AG10803 (cell line): ENCODE measurements around the gene ARHGAP42.

Source experiments
- DNase-seq: peaks from one replicate; pipeline ENCODE4 v3.0.0; 2010; ENCODE audit warnings: low read depth
- H3K4me3 ChIP-seq: 2 replicates; pipeline ENCODE4 v1.5.1; 2011; ENCODE audit warnings: mild to moderate bottlenecking, low read length, control low read depth
- TF ChIP-seq, protein P1 (sequence below): conservative IDR thresholded peaks from 2 replicates; pipeline ENCODE4 v1.5.1; 2011; ENCODE audit warnings: mild to moderate bottlenecking, low read length, control low read depth, inconsistent platforms

The ARHGAP42 gene

DNA sequence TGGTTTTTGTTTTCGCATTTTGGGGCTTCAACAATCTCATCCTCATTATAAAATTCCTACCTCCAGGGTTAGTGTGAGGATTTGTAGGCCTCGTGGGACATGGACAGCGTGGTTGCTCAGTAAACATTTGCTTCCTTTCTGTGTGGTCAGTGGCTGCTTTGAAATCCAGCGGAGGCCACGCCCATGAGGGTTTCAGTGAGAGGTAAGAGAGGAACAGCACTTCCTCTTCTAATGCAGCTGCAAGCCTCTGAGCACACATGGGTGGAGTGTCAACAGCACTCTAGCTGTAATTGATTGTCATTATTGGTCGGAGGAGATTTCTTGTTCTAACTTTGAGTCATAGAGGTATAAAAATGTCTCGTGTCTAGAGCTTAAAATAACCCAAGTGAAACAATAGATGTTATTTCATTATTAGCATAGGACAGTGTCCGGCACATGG lies 6.0 kb upstream of the ARHGAP42 start:
- DNase-seq, result peak; percentile 52
- H3K4me3 ChIP-seq, result no peak overlapping the region
- TF ChIP-seq, protein P1, sequence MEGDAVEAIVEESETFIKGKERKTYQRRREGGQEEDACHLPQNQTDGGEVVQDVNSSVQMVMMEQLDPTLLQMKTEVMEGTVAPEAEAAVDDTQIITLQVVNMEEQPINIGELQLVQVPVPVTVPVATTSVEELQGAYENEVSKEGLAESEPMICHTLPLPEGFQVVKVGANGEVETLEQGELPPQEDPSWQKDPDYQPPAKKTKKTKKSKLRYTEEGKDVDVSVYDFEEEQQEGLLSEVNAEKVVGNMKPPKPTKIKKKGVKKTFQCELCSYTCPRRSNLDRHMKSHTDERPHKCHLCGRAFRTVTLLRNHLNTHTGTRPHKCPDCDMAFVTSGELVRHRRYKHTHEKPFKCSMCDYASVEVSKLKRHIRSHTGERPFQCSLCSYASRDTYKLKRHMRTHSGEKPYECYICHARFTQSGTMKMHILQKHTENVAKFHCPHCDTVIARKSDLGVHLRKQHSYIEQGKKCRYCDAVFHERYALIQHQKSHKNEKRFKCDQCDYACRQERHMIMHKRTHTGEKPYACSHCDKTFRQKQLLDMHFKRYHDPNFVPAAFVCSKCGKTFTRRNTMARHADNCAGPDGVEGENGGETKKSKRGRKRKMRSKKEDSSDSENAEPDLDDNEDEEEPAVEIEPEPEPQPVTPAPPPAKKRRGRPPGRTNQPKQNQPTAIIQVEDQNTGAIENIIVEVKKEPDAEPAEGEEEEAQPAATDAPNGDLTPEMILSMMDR, result no peak

DNA sequence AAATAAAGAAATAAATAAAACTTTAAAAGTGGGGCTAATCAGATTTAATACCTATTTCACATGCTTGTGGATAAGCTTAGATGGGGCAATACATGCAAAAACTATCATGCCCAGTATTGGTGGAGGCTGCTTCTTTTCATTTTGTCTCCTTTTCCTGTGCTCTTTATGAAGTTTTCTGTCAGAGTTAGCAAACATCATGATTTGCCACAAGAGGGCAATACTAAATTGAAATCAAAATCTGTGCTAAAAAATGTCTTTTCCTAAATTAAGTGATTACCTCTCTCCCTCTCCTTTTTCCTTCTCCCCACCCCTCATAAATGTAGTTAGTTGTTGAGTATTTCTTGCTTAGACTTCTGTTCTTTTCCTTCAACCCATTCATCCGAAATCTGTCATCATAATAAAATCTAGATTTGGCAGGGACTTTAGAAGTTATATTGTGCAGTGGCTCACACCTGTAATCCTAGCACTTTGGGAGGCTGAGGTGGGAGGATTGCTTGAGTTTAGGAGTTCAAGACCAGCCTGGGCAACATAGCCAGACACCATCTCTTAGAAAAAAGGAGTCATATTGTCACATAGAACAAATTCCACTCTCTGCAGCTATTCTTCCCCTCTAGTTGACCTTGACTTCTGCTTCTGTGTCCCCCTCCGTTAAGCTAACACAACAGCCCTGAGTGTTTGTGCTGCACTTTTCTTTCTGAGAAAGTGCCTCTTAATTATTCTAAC lies 4.7 kb upstream of the ARHGAP42 start:
- TF ChIP-seq, protein P1, result peak; percentile 70
- peak; percentile 41 for DNase-seq
- no peak overlapping the region for H3K4me3 ChIP-seq

DNA sequence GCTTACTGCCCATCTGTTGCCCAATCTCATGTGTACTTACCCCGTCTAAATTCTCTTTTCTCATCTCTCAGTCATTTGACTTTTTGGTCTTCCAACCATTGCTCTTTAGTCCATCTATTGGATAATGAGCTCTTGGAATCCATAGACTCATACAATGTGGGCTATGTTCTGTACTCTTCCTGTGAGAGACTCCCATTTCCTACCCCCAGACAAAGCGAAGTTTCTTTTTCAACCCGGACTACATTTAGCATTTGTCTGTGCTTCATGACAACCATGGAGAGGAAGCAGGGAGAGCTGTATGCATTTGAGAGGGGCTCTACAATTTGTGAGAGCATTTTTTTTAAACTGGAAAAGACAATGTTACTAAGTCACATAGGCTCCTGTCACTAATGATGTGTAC lies 4.0 kb upstream of the ARHGAP42 start:
- H3K4me3 ChIP-seq, result no peak overlapping the region
- no peak for DNase-seq
- TF ChIP-seq, protein P1, result no peak

DNA sequence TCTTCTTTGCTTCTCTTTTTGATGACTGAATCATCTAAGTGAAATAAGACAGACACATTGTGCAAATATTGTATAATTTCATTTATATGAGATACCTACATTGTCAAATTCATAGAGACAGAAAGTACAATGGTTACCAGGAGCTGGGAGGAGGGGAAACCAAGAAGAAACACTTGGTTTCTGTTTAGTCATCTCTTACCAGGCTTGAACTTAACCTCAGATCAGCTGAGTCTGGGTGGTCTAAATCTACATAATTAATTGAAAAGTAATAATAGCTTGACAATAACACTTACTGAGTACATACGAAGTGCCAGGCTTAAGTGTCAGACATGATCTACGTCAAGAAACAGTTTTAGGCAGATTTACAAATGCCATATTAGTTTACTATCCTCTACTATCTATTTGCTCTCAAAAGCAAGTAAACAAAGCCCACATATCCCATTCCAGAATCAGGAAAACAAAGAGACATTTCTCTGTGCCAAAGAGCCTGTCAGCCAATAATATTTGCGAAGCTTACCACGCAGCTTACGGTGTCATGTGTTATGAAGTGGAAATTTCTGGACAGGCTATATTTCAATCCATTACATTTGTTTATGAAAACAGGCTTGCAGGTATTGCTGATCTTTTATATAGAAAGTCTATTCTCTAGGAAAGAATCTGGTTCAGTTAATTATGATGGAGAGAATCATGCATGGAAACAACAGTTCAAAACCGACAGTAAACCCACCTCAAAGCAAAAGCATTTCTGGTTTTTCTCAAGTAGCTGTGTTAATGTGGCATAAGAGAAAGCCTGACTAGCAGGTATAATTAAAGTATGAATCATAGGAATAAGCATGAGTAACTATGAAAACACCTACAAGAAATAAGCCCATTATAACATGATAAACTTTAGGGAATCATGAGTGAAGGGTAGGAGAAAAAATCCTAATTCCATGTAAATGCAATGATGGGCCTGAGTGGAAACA lies 2.7 kb upstream of the ARHGAP42 start:
- no peak for DNase-seq
- TF ChIP-seq, protein P1, result no peak
- no peak overlapping the region for H3K4me3 ChIP-seq

DNA sequence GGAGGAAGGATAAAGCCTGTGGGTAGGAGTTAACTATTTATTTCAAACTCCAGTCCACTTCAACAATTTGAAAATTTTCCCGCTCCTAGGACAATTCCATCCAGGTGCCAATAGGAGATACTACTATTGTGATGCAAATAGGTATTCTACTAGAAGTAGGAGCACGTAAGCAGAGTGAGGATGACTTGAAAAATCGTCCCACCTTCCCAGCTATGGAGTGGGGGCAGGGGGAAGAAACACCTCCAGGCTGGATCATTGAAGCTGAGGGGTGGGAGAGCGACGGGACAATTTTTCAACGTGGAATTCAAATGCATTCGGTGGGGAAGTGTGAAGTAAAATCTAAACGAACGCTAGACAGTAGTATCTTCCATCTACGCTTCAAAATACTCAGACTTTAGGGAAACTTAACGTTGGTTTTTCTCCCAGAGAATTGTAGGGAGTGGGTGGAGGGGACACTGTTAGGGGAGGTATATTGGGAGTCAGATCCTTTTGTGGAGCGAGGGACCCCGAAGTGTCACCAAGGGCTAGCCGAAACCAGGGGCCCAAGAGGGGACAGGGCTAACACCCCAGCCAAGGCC lies 523 bp upstream of the ARHGAP42 start:
- no peak for DNase-seq
- H3K4me3 ChIP-seq, result peak overlapping the region; percentile 76

DNA sequence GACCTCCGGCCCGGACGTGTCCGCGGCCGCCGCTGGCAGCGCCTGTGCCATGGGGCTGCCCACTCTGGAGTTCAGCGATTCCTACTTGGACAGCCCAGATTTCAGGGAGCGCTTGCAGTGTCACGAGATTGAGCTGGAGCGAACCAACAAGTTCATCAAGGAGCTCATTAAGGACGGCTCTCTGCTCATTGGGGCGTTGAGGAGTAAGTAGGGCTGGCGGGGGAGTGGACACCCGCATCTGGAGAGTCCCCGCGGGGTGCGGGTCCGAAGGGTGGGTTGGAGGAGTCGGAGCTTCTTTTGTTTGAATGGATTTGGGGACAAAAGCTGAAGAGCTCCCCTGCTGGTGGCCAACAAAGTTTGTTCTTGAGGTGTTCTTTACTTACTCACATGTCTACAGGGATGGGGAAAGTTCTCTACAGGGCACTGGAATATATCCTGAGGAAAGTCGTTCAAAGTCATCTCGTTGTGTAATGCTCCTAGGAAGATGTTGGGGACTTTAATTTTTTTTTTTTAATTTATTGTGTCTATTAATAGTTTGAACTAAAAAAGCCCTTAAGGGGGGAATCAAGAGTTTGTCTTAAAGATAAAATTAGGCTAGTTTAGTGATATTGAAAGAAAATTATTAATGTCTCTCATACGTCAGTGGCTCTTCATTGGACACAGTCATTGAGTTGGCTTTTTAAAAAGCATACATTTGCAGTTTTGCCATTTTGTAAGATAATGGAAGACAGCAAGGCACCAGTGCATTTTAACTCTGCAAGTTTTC lies 725 bp downstream of the ARHGAP42 start:
- TF ChIP-seq, protein P1, result peak; percentile 80
- DNase-seq, result peak; percentile 83
- peak overlapping the region; percentile 76 for H3K4me3 ChIP-seq

More for the DNA sequence above, 523 bp upstream of the ARHGAP42 start:
- TF ChIP-seq, protein P1, result no peak
